H1 (cell line): ENCODE measurements around the gene OR9A2.
A peak's percentile ranks its signal among the peaks of the same experiment; 100 is the strongest.

Source experiments
- ATF2 ChIP-seq: IDR thresholded peaks from 2 replicates; pipeline ENCODE4 v1.6.1; 2012; ENCODE audit warnings: low read length, inconsistent platforms
- CTCF ChIP-seq, 3 experiments: IDR thresholded peaks; 1 replicate in 2 of 3; 2 replicates in 1 of 3; pipeline versions ENCODE4 v1.5.1 to v1.6.1; 2011; ENCODE audit warnings: low read length in 3 of 3, mild to moderate bottlenecking in 3 of 3, inconsistent platforms in 2 of 3, low read depth in 1 of 3, moderate library complexity in 1 of 3; ENCODE audit not compliant: insufficient read depth in 1 of 3; ENCODE audit errors: control extremely low read depth in 1 of 3
- EP300 ChIP-seq, 2 experiments: IDR thresholded peaks; 1 replicate in 1 of 2; 2 replicates in 1 of 2; pipeline ENCODE4 v1.6.1; 2011 to 2012; ENCODE audit warnings: low read depth in 2 of 2, low read length in 2 of 2, mild to moderate bottlenecking in 2 of 2, borderline replicate concordance in 1 of 2, inconsistent platforms in 1 of 2, moderate library complexity in 1 of 2
- JUND ChIP-seq: IDR thresholded peaks from 2 replicates; pipeline ENCODE4 v1.6.1; 2011; ENCODE audit warnings: mild to moderate bottlenecking, improper control_type of control experiment, low read length
- POLR2AphosphoS5 ChIP-seq: IDR thresholded peaks from 2 replicates; pipeline ENCODE4 v1.6.1; 2011; ENCODE audit warnings: low read depth, low read length
- RFX5 ChIP-seq: IDR thresholded peaks from 2 replicates; pipeline ENCODE4 v1.6.1; 2011; ENCODE audit warnings: low read depth, low read length, improper control_type of control experiment, borderline replicate concordance

- TF ChIP-seq POLR2AphosphoS5 = no peak
- peak in 2 of 3 experiments; percentile 53 to 64; a peak in 3 of 4 replicates for TF ChIP-seq CTCF (IDR thresholded peaks at IDR 0.05; ENCODE audit: control extremely low read depth in 1 of 3, insufficient read depth in 1 of 3, low read depth in 1 of 3, low read length in 3 of 3)
- TF ChIP-seq JUND = no peak
- no peak for TF ChIP-seq RFX5
- TF ChIP-seq ATF2 = no peak
- TF ChIP-seq EP300 (IDR thresholded peaks at IDR 0.05; ENCODE audit: borderline replicate concordance in 1 of 2, low read depth in 2 of 2, low read length in 2 of 2) = no peak
These were observed 24.8 kb downstream of the OR9A2 start for GRCh38 chr7:143002106-143002505.
